ENCODE results near the gene LRP5. TPM values are rescaled to one million over a fixed set of nuclear protein-coding genes. Genes with fewer than 3 reads are reported as not detected.

LRP5 gene
- polyA plus RNA-seq: 100 to 1,000 TPM in 1 of 4 donors, 10 to 100 TPM in 3; 39.7 to 122 (median 78.4) TPM
- long read RNA-seq, donor 1, full-length matches to known transcripts: 6 of 44 reads
- long read RNA-seq, donor 1, partial matches to known transcripts: 38 of 44 reads
- long read RNA-seq, donor 1, other reads (novel, unspliced or antisense): 0 of 44 reads
- long read RNA-seq, donor 2, full-length matches to known transcripts: 6 of 6 reads
- long read RNA-seq, donor 2, partial matches to known transcripts: 0 of 6 reads
- long read RNA-seq, donor 2, other reads (novel, unspliced or antisense): 0 of 6 reads
- long read RNA-seq, donor 3: 0 reads
- long read RNA-seq, donor 4: 0 reads
- long read RNA-seq, donor 5: 0 reads
- long read RNA-seq, donor 6, full-length matches to known transcripts: 3 of 9 reads
- long read RNA-seq, donor 6, partial matches to known transcripts: 6 of 9 reads
- long read RNA-seq, donor 6, other reads (novel, unspliced or antisense): 0 of 9 reads
- long read RNA-seq, donor 7: 0 reads
- long read RNA-seq, donor 8: 0 reads
- long read RNA-seq, donor 9, full-length matches to known transcripts: 2 of 2 reads
- long read RNA-seq, donor 9, partial matches to known transcripts: 0 of 2 reads
- long read RNA-seq, donor 9, other reads (novel, unspliced or antisense): 0 of 2 reads
- long read RNA-seq, donor 10, full-length matches to known transcripts: 2 of 16 reads
- long read RNA-seq, donor 10, partial matches to known transcripts: 14 of 16 reads
- long read RNA-seq, donor 10, other reads (novel, unspliced or antisense): 0 of 16 reads

DNA sequence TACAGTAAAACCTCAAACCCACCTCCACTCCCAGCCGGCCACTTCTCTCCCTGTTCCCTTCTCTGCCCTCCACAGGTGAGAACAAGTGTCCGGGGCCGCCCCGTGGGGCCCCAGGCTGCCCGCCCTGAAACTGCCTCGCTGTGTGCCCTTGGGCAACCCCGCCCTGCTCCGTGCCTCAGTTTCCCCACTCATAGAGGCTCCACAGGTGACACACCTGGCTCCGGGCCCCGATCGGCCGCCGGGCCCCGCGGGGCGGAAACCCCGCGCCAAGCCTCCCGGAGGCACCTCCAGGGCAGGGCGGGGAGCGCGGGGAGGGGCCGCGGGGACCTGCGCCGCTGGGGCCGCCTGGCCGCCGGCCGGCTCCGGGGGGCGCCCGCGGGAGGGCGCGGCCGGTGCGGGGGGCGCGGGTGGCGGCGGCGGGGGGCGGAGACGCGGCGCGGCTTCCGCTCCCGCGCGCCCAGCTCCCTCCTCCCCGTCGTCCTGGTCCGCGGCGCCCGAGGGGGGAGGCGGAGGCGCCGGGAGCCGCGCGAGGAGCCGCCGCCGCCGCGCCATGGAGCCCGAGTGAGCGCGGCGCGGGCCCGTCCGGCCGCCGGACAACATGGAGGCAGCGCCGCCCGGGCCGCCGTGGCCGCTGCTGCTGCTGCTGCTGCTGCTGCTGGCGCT lies at the start of gene LRP5:
TSS of gene LRP5 (plus strand) at position 475 of the 663 bp plus-strand sequence. CDS start at position 599, 124 bp downstream.
- Histone ChIP-seq H3K27ac (ENCODE audit: low read depth in 1 of 3, low read length in 2 of 3) (peak within 1 kb of the TSS; percentile 92 to 96 (median 92)), H3K4me3 (ENCODE audit: low read depth in 1 of 3, low read length in 3 of 3) (peak within 1 kb of the TSS; percentile 59 to 92 (median 78)), H3K36me3 (ENCODE audit: control insufficient read depth in 3 of 3, insufficient read depth in 2 of 3, low read depth in 1 of 3, low read length in 3 of 3) (peaks cover 0 to 12% (median 0%) of the 10 kb centered on the region in 3 donors), H3K27me3 (ENCODE audit: control insufficient read depth in 3 of 3, insufficient read depth in 3 of 3, low read length in 3 of 3) (no peaks in the 10 kb centered on the region), H3K9me3 (ENCODE audit: control insufficient read depth in 2 of 2, insufficient read depth in 1 of 2, low read depth in 1 of 2, low read length in 1 of 2) (no peaks in the 10 kb centered on the region), H3K4me1 (ENCODE audit: control insufficient read depth in 3 of 3, insufficient read depth in 2 of 3, low read depth in 1 of 3, low read length in 2 of 3) (peaks cover 0 to 38% (median under 1%) of the 10 kb centered on the region in 3 donors)
- WGBS, 3 donors: 2 to 7% (median 6%) methylated on average over 21 to 85 of the region's 85 CpGs
- FAIRE-seq: no peak
- peak; percentile 59 to 84 for DNase-seq

DNA sequence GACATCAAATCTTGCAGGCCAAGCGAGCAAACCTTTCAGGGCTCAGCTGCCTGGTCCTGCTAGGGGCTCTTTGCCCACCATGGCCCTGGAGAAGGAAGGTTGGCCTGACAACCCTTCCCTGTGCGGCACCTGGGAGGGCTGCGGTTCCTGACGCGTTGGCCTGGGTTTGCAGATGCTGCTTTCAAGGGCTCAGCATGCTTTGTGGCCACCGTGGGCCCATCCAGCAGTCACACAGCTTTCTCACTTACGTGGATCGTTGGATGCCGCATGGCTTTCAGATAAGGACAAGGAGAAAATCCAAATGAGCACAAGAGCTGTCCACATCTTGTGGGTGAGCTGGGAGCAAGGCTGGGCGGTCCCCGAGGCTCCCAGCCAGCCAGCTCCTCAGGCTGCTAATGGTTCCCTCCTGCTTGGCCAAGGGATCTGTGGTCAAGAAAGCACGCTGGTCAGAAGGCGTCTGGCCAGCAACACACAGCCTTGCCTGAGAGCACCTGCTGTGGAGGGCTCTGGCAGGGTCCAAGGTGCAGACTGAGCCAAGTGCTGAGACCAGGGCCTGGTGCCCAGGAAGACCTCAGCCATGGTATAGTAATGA lies 48.9 kb upstream of the LRP5 start:
- WGBS, 3 donors: 94 to 95% (median 95%) methylated on average over 13 of the region's 13 CpGs
- Histone ChIP-seq H3K4me3 (ENCODE audit: low read depth in 1 of 3, low read length in 3 of 3) (no peak overlapping the region), H3K27ac (ENCODE audit: low read depth in 1 of 3, low read length in 2 of 3) (no peak overlapping the region), H3K4me1 (ENCODE audit: control insufficient read depth in 3 of 3, insufficient read depth in 2 of 3, low read depth in 1 of 3, low read length in 2 of 3) (peaks cover 0 to 4% (median 0%) of the 10 kb centered on the region in 3 donors), H3K9me3 (ENCODE audit: control insufficient read depth in 2 of 2, insufficient read depth in 1 of 2, low read depth in 1 of 2, low read length in 1 of 2) (no peaks in the 10 kb centered on the region), H3K36me3 (ENCODE audit: control insufficient read depth in 3 of 3, insufficient read depth in 2 of 3, low read depth in 1 of 3, low read length in 3 of 3) (peaks cover 0 to 82% (median 39%) of the 10 kb centered on the region in 3 donors), H3K27me3 (ENCODE audit: control insufficient read depth in 3 of 3, insufficient read depth in 3 of 3, low read length in 3 of 3) (no peaks in the 10 kb centered on the region)
- DNase-seq: no peak
- no peak for FAIRE-seq

DNA sequence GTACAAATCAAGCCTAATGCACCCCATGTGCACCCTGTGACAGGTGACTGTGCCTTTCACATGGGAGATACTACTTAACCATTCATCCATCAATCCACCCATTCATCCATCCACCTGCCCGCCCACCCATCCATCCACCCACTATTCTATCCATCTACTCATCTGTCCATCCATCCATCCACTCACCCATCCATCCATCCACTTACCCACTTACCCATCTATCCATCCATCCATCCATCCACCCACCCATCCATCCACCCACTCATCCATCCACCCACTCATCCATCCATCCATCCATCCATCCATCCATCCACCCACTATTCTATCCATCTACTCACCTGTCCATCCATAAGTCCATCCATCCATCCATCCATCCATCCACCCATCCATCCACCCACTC lies 48.1 kb upstream of the LRP5 start:
- Histone ChIP-seq H3K27me3 (ENCODE audit: control insufficient read depth in 3 of 3, insufficient read depth in 3 of 3, low read length in 3 of 3) (no peaks in the 10 kb centered on the region), H3K4me3 (ENCODE audit: low read depth in 1 of 3, low read length in 3 of 3) (no peak overlapping the region), H3K27ac (ENCODE audit: low read depth in 1 of 3, low read length in 2 of 3) (no peak overlapping the region), H3K9me3 (ENCODE audit: control insufficient read depth in 2 of 2, insufficient read depth in 1 of 2, low read depth in 1 of 2, low read length in 1 of 2) (no peaks in the 10 kb centered on the region), H3K4me1 (ENCODE audit: control insufficient read depth in 3 of 3, insufficient read depth in 2 of 3, low read depth in 1 of 3, low read length in 2 of 3) (peaks cover 0 to 4% (median 0%) of the 10 kb centered on the region in 3 donors), H3K36me3 (ENCODE audit: control insufficient read depth in 3 of 3, insufficient read depth in 2 of 3, low read depth in 1 of 3, low read length in 3 of 3) (peaks cover 0 to 82% (median 39%) of the 10 kb centered on the region in 3 donors)
- no peak for DNase-seq
- WGBS, 3 donors: 88 to 100% (median 100%) methylated on average over 1 of the region's 1 CpG
- no peak for FAIRE-seq

DNA sequence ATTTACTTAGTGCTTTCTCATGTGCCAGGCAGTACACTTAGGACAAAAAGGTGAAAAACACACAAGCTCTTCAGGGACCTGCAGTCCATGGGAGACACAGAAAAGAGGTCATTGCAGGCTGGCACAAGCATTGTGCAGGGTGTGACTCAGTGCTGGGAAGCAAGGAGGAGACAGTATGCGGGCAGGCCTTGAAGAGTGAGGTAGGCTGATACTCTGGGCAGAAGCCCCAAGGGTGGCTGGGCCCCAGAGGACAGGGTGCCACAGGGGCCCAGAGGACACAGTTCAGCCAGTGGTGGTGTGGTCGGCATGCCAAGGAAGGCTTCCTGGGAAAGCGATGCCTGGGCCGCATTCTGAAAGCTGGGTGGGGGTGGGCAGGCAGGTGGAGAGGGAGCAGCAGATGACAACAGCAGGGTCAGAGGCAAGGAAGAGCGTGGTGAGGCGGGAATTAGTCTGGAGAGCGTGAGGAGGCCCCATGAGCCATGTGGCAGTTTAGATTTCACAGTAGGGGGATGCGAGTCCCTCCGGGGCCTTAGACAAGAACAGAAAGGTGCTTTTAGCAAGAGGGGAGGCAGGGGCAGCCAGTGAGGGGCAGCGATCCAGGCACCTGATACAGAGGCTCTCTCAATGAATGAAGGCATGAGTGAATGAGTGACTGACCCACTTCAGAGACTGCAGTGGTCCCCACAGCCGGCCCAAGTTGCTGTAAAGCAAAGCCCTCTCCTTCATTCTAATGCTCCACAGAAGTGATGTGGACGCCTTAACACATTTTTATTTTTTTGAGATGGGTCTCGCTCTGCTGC lies 47.5 kb upstream of the LRP5 start:
- H3K4me1 ChIP-seq (ENCODE audit: control insufficient read depth in 3 of 3, insufficient read depth in 2 of 3, low read depth in 1 of 3, low read length in 2 of 3): peaks cover 3 to 6% (median 4%) of the 10 kb centered on the region in 3 donors
- H3K27ac ChIP-seq (ENCODE audit: low read depth in 1 of 3, low read length in 2 of 3): no peak overlapping the region
- no peak for FAIRE-seq

DNA sequence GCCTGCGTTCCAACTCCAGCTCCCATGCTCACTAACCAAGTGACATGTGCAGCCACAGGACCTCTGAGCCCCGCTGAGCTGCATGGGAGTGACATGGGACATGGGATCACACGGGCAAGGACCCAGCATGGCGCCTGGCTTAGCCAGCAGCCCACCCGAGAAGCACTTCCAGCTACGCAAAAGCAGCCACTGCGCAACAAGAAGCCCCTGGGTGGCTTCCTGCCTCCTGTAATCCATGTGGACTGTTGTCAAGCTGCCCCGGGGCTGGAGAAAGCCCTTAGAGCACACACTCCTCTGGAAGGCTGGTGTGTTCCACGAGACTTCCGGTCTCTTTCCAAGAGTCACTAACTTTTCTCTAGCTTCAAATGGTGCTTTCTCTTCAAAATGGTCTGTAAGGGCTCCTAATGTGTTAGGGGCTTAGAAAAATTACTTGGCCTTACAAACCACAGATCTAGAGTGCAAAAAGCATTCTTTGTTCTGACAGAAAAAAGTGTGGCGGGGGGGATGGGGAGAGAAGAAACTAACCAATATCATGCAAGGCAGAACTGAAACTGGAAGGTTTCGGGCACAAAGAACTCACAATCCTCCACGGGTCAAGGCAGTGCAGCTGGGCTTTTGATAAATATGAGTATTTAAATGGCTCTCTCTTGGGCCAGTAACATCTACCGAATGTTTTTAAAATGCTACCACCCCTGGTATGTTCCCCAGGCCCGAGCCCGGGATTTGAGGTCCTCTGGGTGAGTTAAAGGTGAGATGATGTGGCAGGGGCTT lies 46.1 kb upstream of the LRP5 start:
- FAIRE-seq (no peak), DNase-seq (no peak)
- Histone ChIP-seq H3K27ac (ENCODE audit: low read depth in 1 of 3, low read length in 2 of 3) (peak overlapping the region in 1 of 3 donors; percentile 71), H3K36me3 (ENCODE audit: control insufficient read depth in 3 of 3, insufficient read depth in 2 of 3, low read depth in 1 of 3, low read length in 3 of 3) (peaks cover 0 to 71% (median 36%) of the 10 kb centered on the region in 3 donors), H3K27me3 (ENCODE audit: control insufficient read depth in 3 of 3, insufficient read depth in 3 of 3, low read length in 3 of 3) (no peaks in the 10 kb centered on the region), H3K4me3 (ENCODE audit: low read depth in 1 of 3, low read length in 3 of 3) (no peak overlapping the region), H3K4me1 (ENCODE audit: control insufficient read depth in 3 of 3, insufficient read depth in 2 of 3, low read depth in 1 of 3, low read length in 2 of 3) (peaks cover 6 to 13% (median 13%) of the 10 kb centered on the region in 3 donors), H3K9me3 (ENCODE audit: control insufficient read depth in 2 of 2, insufficient read depth in 1 of 2, low read depth in 1 of 2, low read length in 1 of 2) (no peaks in the 10 kb centered on the region)
- WGBS, 3 donors: 84 to 89% (median 87%) methylated on average over 16 of the region's 16 CpGs

More for the DNA sequence above, 47.5 kb upstream of the LRP5 start:
- Histone ChIP-seq H3K27me3 (ENCODE audit: control insufficient read depth in 3 of 3, insufficient read depth in 3 of 3, low read length in 3 of 3) (no peaks in the 10 kb centered on the region), H3K36me3 (ENCODE audit: control insufficient read depth in 3 of 3, insufficient read depth in 2 of 3, low read depth in 1 of 3, low read length in 3 of 3) (peaks cover 0 to 80% (median 39%) of the 10 kb centered on the region in 3 donors), H3K9me3 (ENCODE audit: control insufficient read depth in 2 of 2, insufficient read depth in 1 of 2, low read depth in 1 of 2, low read length in 1 of 2) (no peaks in the 10 kb centered on the region), H3K4me3 (ENCODE audit: low read depth in 1 of 3, low read length in 3 of 3) (no peak overlapping the region)
- DNase-seq: no peak
- 90% methylated on average over 13 of the region's 13 CpGs for WGBS, 3 donors

DNA sequence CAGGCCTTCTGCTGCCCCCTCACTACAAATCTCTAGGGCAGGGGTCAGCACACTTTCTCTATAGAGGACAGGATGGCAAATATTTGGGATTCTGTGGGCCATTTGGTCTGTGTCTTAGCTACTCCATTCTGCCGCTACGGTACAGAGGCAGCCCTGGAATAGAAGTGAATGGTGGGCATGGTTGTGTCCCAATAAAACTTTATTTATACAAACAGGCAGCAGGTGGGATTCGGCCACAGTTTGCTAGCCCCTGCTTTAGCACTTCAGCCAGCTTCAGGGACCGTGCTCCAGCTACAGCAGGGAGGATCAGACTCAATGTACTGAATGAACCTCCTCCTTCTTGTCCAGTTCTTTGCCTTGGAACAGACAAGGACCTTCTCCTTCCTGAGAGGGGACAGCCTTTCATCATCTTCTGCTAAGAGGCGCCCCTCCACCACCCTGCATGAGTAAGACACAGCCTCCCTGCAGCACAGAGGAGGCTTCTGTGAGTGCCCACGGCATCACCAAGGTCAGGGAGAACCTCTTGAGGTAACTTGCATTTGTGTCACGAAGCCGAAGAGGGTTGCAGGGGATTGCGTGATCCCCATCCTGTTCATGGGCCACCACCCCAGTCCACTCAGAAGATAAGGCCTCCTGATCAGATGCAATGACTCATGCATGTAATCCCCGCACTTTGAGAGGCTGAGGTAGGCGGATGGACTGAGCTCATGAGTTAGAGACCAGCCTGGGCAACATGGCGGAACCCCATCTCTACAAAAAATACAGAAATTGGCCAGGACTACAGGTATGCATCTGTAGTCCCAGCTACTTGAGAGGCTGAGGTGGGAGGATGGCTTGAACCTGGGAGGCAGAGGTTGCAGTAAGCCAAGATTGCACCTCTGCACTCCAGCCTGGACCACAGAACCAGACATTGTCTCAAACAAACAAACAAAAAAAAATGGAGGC lies 45.2 kb upstream of the LRP5 start:
- peak in 1 of 2 donors; percentile 33 for DNase-seq
- Histone ChIP-seq H3K27ac (ENCODE audit: low read depth in 1 of 3, low read length in 2 of 3) (peak overlapping the region in 1 of 3 donors; percentile 71), H3K36me3 (ENCODE audit: control insufficient read depth in 3 of 3, insufficient read depth in 2 of 3, low read depth in 1 of 3, low read length in 3 of 3) (peaks cover 0 to 62% (median 28%) of the 10 kb centered on the region in 3 donors), H3K4me3 (ENCODE audit: low read depth in 1 of 3, low read length in 3 of 3) (no peak overlapping the region), H3K4me1 (ENCODE audit: control insufficient read depth in 3 of 3, insufficient read depth in 2 of 3, low read depth in 1 of 3, low read length in 2 of 3) (peaks cover 6 to 13% (median 13%) of the 10 kb centered on the region in 3 donors), H3K27me3 (ENCODE audit: control insufficient read depth in 3 of 3, insufficient read depth in 3 of 3, low read length in 3 of 3) (no peaks in the 10 kb centered on the region), H3K9me3 (ENCODE audit: control insufficient read depth in 2 of 2, insufficient read depth in 1 of 2, low read depth in 1 of 2, low read length in 1 of 2) (no peaks in the 10 kb centered on the region)
- 89 to 91% (median 90%) methylated on average over 12 of the region's 12 CpGs for WGBS, 3 donors
- FAIRE-seq: no peak
